Hepatocyte (in vitro differentiated cells): Measurements from ENCODE around the gene SAFB2.

Experiments
- EZH2 ChIP-seq: fragments of 200-600 bp; sonication (generic); IDR thresholded peaks from 2 replicates; pipeline ENCODE4 v1.6.1; 2016; ENCODE audit warnings: antibody characterized with exemption, mild to moderate bottlenecking, borderline replicate concordance
- EZH2phosphoT487 ChIP-seq: fragments of 200-600 bp; sonication (generic); IDR thresholded peaks from one replicate; pipeline ENCODE4 v1.6.1; 2018; ENCODE audit warnings: antibody characterized with exemption, mild to moderate bottlenecking, low read depth, moderate library complexity; ENCODE audit not compliant: unreplicated experiment, severe bottlenecking
- TF ChIP-seq, protein P1 (sequence below): fragments of 200-600 bp; sonication (generic); IDR thresholded peaks from 2 replicates; pipeline ENCODE4 v1.5.1; 2016; ENCODE audit warnings: antibody characterized with exemption, mild to moderate bottlenecking; ENCODE audit not compliant: poor library complexity

DNA sequence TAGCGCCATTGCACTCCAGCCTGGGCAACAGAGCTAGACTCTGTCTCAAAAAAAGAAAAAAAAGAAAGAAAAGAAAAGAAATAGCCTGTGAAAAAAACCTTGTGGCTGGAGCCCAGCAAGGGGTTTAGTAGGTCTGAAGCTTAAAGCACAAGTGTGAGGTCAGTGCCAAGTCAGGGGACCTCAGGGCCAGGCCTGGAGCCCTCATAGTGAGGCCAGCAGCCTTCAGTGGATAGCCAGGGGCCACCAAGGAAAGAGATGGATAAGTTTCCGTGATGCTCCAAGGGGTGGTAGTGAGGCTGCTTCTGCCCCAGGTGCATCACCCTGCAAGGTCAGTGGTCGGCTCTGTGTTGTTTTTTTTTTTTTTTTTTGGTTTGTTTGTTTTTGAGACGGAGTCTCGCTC is 67.7 kb downstream of the SAFB2 start:
- TF ChIP-seq, protein P1, sequence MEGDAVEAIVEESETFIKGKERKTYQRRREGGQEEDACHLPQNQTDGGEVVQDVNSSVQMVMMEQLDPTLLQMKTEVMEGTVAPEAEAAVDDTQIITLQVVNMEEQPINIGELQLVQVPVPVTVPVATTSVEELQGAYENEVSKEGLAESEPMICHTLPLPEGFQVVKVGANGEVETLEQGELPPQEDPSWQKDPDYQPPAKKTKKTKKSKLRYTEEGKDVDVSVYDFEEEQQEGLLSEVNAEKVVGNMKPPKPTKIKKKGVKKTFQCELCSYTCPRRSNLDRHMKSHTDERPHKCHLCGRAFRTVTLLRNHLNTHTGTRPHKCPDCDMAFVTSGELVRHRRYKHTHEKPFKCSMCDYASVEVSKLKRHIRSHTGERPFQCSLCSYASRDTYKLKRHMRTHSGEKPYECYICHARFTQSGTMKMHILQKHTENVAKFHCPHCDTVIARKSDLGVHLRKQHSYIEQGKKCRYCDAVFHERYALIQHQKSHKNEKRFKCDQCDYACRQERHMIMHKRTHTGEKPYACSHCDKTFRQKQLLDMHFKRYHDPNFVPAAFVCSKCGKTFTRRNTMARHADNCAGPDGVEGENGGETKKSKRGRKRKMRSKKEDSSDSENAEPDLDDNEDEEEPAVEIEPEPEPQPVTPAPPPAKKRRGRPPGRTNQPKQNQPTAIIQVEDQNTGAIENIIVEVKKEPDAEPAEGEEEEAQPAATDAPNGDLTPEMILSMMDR = no peak
- TF ChIP-seq EZH2 = no peak
- TF ChIP-seq EZH2phosphoT487 = no peak
